COLO668 (cell line): ENCODE results near the gene BTBD6.
"Not testable (repeated sequence)": the region's sequence is repeated elsewhere in the genome, so short reads cannot be mapped to it uniquely, and the experiment has no call there.

Experiments
- DNase-seq: peaks from one replicate; lab custom pipeline; 2025; ENCODE audit not compliant: unreplicated experiment; lab: John Stamatoyannopoulos, UW

The BTBD6 gene

GRCh38 chr14:105268736-105269354 lies 20.5 kb downstream of the BTBD6 start:
- DNase-seq: no peak

GRCh38 chr14:105269405-105269804 lies 21.1 kb downstream of the BTBD6 start:
- no peak for DNase-seq

- DNase-seq: peak; percentile 19
These were observed 23.0 kb downstream of the BTBD6 start for GRCh38 chr14:105271224-105271890.

GRCh38 chr14:105272623-105273022 lies 24.3 kb downstream of the BTBD6 start:
- peak; percentile 28 for DNase-seq

- DNase-seq: peak; percentile 73
These were observed 24.7 kb downstream of the BTBD6 start for GRCh38 chr14:105273062-105273461.

- no peak for DNase-seq
These were observed 26.3 kb downstream of the BTBD6 start for GRCh38 chr14:105274637-105275036.

GRCh38 chr14:105275267-105275946 lies 27.1 kb downstream of the BTBD6 start:
- no peak for DNase-seq

- DNase-seq: not testable (repeated sequence)
These were observed 29.1 kb downstream of the BTBD6 start for GRCh38 chr14:105277448-105277847.

GRCh38 chr14:105279642-105280361 lies 31.5 kb downstream of the BTBD6 start:
- no peak for DNase-seq

GRCh38 chr14:105280525-105280924 lies 32.2 kb downstream of the BTBD6 start:
- DNase-seq: no peak

- peak; percentile 25 for DNase-seq
These were observed 33.2 kb downstream of the BTBD6 start for GRCh38 chr14:105281371-105282097.

- DNase-seq: no peak
These were observed 33.9 kb downstream of the BTBD6 start for GRCh38 chr14:105282098-105282725.

- no peak for DNase-seq
These were observed 34.7 kb downstream of the BTBD6 start for GRCh38 chr14:105283028-105283427.

GRCh38 chr14:105283899-105284298 lies 35.6 kb downstream of the BTBD6 start:
- no peak for DNase-seq

- no peak for DNase-seq
These were observed 36.8 kb downstream of the BTBD6 start for GRCh38 chr14:105285174-105285573.

- DNase-seq: no peak
These were observed 38.4 kb downstream of the BTBD6 start for GRCh38 chr14:105286759-105287144.

- DNase-seq: no peak
These were observed 39.1 kb downstream of the BTBD6 start for GRCh38 chr14:105287249-105288102.

- not testable (repeated sequence) for DNase-seq
These were observed 40.6 kb downstream of the BTBD6 start for GRCh38 chr14:105288936-105289335.

GRCh38 chr14:105290621-105291346 lies 42.5 kb downstream of the BTBD6 start:
- no peak for DNase-seq
